Psoas muscle (tissue), 8 donors: ENCODE measurements around the gene ESRRA. TPM values are rescaled to one million over a fixed set of nuclear protein-coding genes. Genes with fewer than 3 reads are reported as not detected.

ENCODE experiments used
- ATAC-seq, 4 donors: fragments of 200-7000 bp; cut with Tn5 transposase; one replicate each; pipeline ENCODE4 v1.9.1; 2020; ENCODE audit warnings: moderate library complexity in 3 of 4, mild to moderate bottlenecking in 2 of 4
- DNase-seq, 2 donors: peaks; one replicate each; pipeline ENCODE4 v3.0.0-alpha.2; 2020
- H3K27ac ChIP-seq: fragments of 200-600 bp; one replicate; pipeline ENCODE4 v1.8.0; 2022
- H3K27me3 ChIP-seq, 3 donors: fragments of 200-600 bp in 1 of 3; one replicate each; pipeline versions ENCODE4 v1.6.1 to v1.8.0; 2013 to 2022; ENCODE audit warnings: low read length in 2 of 3, mild to moderate bottlenecking in 2 of 3, moderate library complexity in 1 of 3; ENCODE audit not compliant: insufficient read depth in 3 of 3
- H3K36me3 ChIP-seq, 2 donors: fragments of 200-600 bp in 1 of 2; one replicate each; pipeline versions ENCODE4 v1.6.1 to v1.8.0; 2013 to 2022; ENCODE audit warnings: low read depth in 1 of 2, mild to moderate bottlenecking in 1 of 2, moderate library complexity in 1 of 2; ENCODE audit not compliant: insufficient read depth in 1 of 2
- H3K4me1 ChIP-seq: fragments of 200-600 bp; one replicate; pipeline ENCODE4 v1.8.0; 2022
- H3K4me3 ChIP-seq: fragments of 200-600 bp; one replicate; pipeline ENCODE4 v1.8.0; 2022; ENCODE audit warnings: mild to moderate bottlenecking
- H3K9me3 ChIP-seq: fragments of 200-600 bp; one replicate; pipeline ENCODE4 v1.8.0; 2022
- WGBS, 3 donors: extraction: QIAGEN DNeasy Blood & Tissue Kit; methylation state at CpG; one replicate each; pipeline versions ENCODE4 v1.1.6 to v1.1.7; 2013; 5-methylcytosine and 5-hydroxymethylcytosine counted together
- intact Hi-C, 2 donors: fragments of 100-400 bp; cut with DNase I; formaldehyde crosslinking; loops; one replicate each; pipeline versions ENCODE4 v1.11.0 to v1.14.2; 2022
- polyA plus RNA-seq, 3 donors: library from polyadenylated mRNA; stranded (reverse); fragments of 200-250 nt; gene quantifications; one replicate each; pipeline ENCODE4 v1.2.3, GENCODE V29; 2013
- total RNA-seq, 4 donors: library from RNA; stranded (reverse); fragmentation: NEBNext Ultra II Directional in 2 of 4; extraction: Animal tissue kit (Norgen Biotek cat#: 25700) in 2 of 4; gene quantifications; one replicate each; pipeline versions ENCODE4 v1.2.1 to v1.2.4, GENCODE V29; 2021 to 2023
- TF ChIP-seq, protein P1 (sequence below): fragments of 200-600 bp; IDR thresholded peaks from one replicate; pipeline ENCODE4 v1.8.0; 2022; ENCODE audit warnings: antibody characterized with exemption
- donor health status: healthy with polysubstance abuse.
- donor health status: DM: no; HTN: no; CAD: no; lungs with moderate emphysema.
- donor health status: Bipolar disorder and iron deficiency.
- donor health status: healthy.
- donor health status: DM: yes; HTN: yes; CAD: no.
- donor health status: DM: no; HTN: no; CAD: no.
- donor health status: DM: no; HTN: no; CAD: no.
- donor health status: DM: yes; HTN: yes; CAD: no.

ESRRA gene
- total and polyA plus RNA-seq, 7 donors: 104 to 362 (median 261) TPM

DNA sequence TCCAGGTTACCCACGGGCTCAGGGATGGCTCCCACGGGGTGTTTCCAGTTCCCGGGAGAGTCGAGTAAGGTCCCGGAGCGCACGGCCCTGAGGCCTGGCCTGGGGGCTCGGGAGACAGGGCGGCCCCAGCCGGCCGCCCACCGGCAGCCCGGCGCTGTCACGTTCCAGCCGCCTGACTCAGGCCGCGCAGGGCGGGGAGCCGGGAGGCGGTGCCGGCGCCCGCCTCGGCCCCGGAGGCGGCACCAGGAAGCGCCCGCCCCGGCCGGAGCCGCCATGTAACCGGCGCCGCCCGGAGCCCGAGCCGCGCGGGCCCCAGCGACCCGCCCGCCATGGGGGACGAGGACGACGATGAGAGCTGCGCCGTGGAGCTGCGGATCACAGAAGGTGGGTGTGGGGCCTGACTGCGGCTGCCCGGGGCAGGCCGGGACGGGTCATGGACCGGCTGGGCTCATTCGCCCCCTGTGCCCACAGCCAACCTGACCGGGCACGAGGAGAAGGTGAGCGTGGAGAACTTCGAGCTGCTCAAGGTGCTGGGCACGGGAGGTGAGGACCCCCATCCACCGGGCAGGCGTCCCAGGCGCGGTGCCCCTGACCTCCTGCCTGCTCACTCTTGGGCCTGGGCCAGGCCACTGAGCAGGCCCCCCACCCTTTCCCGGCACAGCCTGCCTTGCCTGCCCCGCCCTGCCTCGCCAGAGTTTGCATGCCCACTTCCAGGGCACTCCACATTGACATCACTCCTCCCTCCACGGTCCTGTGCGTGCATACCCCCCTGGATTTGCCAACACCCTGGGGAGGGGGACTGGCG is 53.8 kb downstream of the ESRRA start, which contains the start of gene RPS6KA4:
TSS of gene RPS6KA4 (plus strand) at position 256 of the 805 bp plus-strand sequence. CDS start at position 330, 74 bp downstream.
- Histone ChIP-seq H3K4me3 (peak within 1 kb of the TSS; percentile 95), H3K4me1 (peaks cover 6% of the 10 kb centered on the region), H3K9me3 (no peaks in the 10 kb centered on the region), H3K27ac (peak within 1 kb of the TSS; percentile 90), H3K27me3 (no peaks in the 10 kb centered on the region), H3K36me3 (peaks cover 0 to 37% of the 10 kb centered on the region in 2 donors)
- TF ChIP-seq, protein P1, sequence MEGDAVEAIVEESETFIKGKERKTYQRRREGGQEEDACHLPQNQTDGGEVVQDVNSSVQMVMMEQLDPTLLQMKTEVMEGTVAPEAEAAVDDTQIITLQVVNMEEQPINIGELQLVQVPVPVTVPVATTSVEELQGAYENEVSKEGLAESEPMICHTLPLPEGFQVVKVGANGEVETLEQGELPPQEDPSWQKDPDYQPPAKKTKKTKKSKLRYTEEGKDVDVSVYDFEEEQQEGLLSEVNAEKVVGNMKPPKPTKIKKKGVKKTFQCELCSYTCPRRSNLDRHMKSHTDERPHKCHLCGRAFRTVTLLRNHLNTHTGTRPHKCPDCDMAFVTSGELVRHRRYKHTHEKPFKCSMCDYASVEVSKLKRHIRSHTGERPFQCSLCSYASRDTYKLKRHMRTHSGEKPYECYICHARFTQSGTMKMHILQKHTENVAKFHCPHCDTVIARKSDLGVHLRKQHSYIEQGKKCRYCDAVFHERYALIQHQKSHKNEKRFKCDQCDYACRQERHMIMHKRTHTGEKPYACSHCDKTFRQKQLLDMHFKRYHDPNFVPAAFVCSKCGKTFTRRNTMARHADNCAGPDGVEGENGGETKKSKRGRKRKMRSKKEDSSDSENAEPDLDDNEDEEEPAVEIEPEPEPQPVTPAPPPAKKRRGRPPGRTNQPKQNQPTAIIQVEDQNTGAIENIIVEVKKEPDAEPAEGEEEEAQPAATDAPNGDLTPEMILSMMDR: no peak
- intact Hi-C loops: loop anchor here in 1 of 2 donors (5.0 kb wide), 1 partner anchor 37 kb away; no protein-coding TSS in a partner anchor
- peak; percentile 71 to 83 for DNase-seq
- WGBS, 3 donors: 1 to 2% (median 1%) methylated on average over 30 to 70 of the region's 70 CpGs
- peak; percentile 73 to 88 (median 86) for ATAC-seq

DNA sequence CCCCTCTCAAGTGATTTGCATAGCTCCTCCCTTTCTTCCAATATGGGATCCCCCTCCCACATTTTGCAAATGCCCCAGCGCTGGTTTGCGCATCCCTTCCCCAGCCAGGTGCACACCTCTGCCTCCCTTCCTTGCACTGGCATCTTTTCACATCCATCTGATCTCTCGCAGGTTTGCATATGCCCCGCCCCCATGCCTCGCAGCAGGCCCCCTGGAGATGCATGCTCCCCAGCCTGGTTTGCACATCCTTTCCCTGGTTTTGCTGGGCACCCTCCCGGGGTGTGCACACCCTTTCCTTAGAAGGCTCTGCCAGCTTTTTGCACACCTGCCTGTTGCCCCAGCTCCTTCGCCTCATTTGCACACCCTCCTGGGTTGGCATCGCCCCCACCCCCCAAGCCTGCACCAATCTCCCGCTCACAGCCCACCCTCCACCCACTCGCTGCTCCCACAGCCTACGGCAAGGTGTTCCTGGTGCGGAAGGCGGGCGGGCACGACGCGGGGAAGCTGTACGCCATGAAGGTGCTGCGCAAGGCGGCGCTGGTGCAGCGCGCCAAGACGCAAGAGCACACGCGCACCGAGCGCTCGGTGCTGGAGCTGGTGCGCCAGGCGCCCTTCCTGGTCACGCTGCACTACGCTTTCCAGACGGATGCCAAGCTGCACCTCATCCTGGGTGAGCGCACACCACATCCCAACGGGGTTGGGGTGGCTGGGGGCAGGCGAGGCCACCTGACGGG is 54.6 kb downstream of the ESRRA start:
- no peaks in the 10 kb centered on the region for H3K9me3 ChIP-seq
- DNase-seq (no peak), ATAC-seq (no peak)
- peaks cover 0 to 44% of the 10 kb centered on the region in 2 donors for H3K36me3 ChIP-seq
- 77 to 80% (median 79%) methylated on average over 37 to 38 of the region's 38 CpGs for WGBS, 3 donors
- intact Hi-C loops: loop anchor here in 1 of 2 donors (5.0 kb wide), 1 partner anchor 38 kb away; no protein-coding TSS in a partner anchor
- H3K27me3 ChIP-seq: no peaks in the 10 kb centered on the region
- H3K27ac ChIP-seq: no peak overlapping the region
- peak overlapping the region; percentile 95 for H3K4me3 ChIP-seq
- peaks cover 6% of the 10 kb centered on the region for H3K4me1 ChIP-seq
- TF ChIP-seq, protein P1: no peak

DNA sequence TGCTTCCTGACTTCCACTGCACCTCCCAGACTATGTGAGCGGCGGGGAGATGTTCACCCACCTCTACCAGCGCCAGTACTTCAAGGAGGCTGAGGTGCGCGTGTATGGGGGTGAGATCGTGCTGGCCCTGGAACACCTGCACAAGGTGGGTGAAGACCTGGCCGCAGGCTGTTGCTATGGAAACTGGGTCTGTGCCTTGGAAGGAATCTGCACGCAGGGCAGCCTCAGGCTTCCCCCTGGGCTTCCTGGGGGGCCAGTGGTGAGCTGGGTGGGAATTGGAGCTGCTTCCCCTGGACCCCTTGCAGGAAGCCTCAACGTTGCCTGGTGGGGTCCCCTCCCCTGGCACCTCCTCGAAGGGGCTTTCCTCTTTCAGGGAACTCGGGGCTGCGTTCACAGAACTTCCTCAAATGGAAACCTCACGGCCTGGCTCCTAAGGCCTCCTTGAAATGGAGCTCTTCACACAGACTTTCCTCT is 55.2 kb downstream of the ESRRA start:
- Histone ChIP-seq H3K4me3 (peak overlapping the region; percentile 95), H3K36me3 (peaks cover 0 to 50% of the 10 kb centered on the region in 2 donors), H3K27ac (no peak overlapping the region), H3K4me1 (peaks cover 6% of the 10 kb centered on the region), H3K27me3 (no peaks in the 10 kb centered on the region), H3K9me3 (no peaks in the 10 kb centered on the region)
- WGBS, 3 donors: 81 to 82% (median 81%) methylated on average over 12 to 13 of the region's 13 CpGs
- intact Hi-C loops: no loop called here
- ATAC-seq (no peak), DNase-seq (no peak)
- TF ChIP-seq, protein P1: no peak

DNA sequence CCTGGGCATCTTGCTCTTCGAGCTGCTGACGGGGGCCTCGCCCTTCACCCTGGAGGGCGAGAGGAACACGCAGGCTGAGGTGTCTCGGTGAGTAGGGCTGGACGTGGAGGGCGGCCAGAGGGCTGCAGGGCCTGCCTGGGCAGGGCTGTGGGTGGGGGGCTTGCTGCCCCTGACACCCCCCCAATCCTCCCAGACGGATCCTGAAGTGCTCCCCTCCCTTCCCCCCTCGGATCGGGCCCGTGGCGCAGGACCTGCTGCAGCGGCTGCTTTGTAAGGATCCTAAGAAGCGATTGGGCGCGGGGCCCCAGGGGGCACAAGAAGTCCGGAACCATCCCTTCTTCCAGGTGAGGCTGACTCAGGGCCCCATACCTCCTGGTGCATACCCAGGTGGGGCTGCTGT is 56.3 kb downstream of the ESRRA start:
- Histone ChIP-seq H3K4me1 (peaks cover 6% of the 10 kb centered on the region), H3K27ac (no peak overlapping the region), H3K4me3 (no peak overlapping the region), H3K9me3 (no peaks in the 10 kb centered on the region), H3K36me3 (peaks cover 4 to 62% of the 10 kb centered on the region in 2 donors), H3K27me3 (no peaks in the 10 kb centered on the region)
- WGBS, 3 donors: 89 to 93% (median 90%) methylated on average over 13 to 18 of the region's 18 CpGs
- intact Hi-C loops: no loop called here
- TF ChIP-seq, protein P1: no peak
- DNase-seq: no peak
- no peak for ATAC-seq
